Brain microvascular endothelial cell (primary cell): ENCODE measurements around the gene SLC13A4.

Experiments
- DNase-seq: peaks from one replicate; pipeline ENCODE4 v3.0.0-alpha.2; 2020
- H3K27ac ChIP-seq: fragments of 250-450 bp; sonication (Bioruptor Pico); 2 replicates; pipeline ENCODE4 v1.5.1; 2020; ENCODE audit warnings: mild to moderate bottlenecking, moderate library complexity
- H3K27me3 ChIP-seq: fragments of 250-450 bp; sonication (Bioruptor Pico); replicated peaks from 2 replicates; pipeline ENCODE4 v1.5.1; 2020; ENCODE audit warnings: mild to moderate bottlenecking
- H3K36me3 ChIP-seq: fragments of 250-450 bp; sonication (Bioruptor Pico); replicated peaks from 2 replicates; pipeline ENCODE4 v1.5.1; 2020; ENCODE audit warnings: mild to moderate bottlenecking
- H3K4me3 ChIP-seq: 2 replicates; pipeline ENCODE4 v1.5.1; 2011; ENCODE audit warnings: low read depth, mild to moderate bottlenecking, control low read depth, low read length, moderate library complexity
- CTCF ChIP-seq: IDR thresholded peaks from 2 replicates; pipeline ENCODE4 v1.5.1; 2011; ENCODE audit warnings: low read depth, mild to moderate bottlenecking, moderate library complexity, low read length, control low read depth, inconsistent platforms; ENCODE audit errors: missing control alignments
- in situ Hi-C: cut with HindIII; loops from 2 replicates; pipeline ENCODE4 v1.10.0; 2017; ENCODE audit warnings: low sequenced_read_pairs, low pct_ligation_motif_present

Gene SLC13A4

GRCh38 chr7:135661311-135662122, 66.5 kb downstream of the SLC13A4 start:
- no peak for DNase-seq
- Histone ChIP-seq H3K4me3 (peak overlapping the region; percentile 98), H3K36me3 (no peaks in the 10 kb centered on the region), H3K27ac (no peak overlapping the region), H3K27me3 (no peaks in the 10 kb centered on the region)
- no peak for TF ChIP-seq CTCF
- in situ Hi-C loops: no loop called here

DNA sequence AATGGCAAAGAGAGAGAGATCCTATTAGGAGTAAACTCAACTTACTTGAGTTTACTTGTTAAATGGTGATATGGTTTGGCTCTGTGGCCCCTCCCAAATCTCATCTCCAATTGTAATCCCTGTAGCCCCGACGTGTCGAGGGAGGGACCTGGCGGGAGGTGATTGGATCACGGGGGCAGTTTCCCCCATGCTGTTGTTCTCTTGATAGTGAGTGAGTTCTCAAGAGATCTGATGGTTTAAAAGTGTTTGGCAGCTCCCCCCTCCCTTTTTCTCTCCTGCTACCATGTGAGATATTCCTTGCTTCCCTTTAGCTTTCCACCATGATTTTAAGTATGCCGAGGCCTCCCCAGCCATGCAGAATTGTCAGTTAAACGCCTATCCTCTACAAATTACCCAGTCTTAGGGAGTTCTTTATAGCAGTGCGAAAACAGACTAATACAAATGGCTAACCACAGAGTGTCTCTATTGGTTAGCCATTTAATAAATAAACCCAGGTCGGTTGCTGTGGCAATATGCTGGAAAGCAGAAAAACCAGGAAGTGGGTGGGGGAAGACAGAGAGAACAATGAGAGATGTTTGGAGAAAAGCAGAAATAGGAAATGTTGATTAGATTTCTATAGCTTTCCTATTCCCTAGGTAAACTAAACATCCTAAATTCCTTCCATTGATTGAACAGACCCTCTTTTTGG, 68.7 kb downstream of the SLC13A4 start:
- TF ChIP-seq CTCF: no peak
- in situ Hi-C loops: no loop called here
- H3K27ac ChIP-seq: no peak overlapping the region
- DNase-seq: no peak
- H3K27me3 ChIP-seq: no peaks in the 10 kb centered on the region
- H3K4me3 ChIP-seq: no peak overlapping the region
- H3K36me3 ChIP-seq: no peaks in the 10 kb centered on the region

- no peak for TF ChIP-seq CTCF
- Histone ChIP-seq H3K4me3 (no peak overlapping the region), H3K27me3 (no peaks in the 10 kb centered on the region), H3K27ac (no peak overlapping the region), H3K36me3 (no peaks in the 10 kb centered on the region)
- DNase-seq: no peak
- in situ Hi-C loops: no loop called here
Measured at GRCh38 chr7:135658564-135658963, 69.4 kb downstream of the SLC13A4 start.

DNA sequence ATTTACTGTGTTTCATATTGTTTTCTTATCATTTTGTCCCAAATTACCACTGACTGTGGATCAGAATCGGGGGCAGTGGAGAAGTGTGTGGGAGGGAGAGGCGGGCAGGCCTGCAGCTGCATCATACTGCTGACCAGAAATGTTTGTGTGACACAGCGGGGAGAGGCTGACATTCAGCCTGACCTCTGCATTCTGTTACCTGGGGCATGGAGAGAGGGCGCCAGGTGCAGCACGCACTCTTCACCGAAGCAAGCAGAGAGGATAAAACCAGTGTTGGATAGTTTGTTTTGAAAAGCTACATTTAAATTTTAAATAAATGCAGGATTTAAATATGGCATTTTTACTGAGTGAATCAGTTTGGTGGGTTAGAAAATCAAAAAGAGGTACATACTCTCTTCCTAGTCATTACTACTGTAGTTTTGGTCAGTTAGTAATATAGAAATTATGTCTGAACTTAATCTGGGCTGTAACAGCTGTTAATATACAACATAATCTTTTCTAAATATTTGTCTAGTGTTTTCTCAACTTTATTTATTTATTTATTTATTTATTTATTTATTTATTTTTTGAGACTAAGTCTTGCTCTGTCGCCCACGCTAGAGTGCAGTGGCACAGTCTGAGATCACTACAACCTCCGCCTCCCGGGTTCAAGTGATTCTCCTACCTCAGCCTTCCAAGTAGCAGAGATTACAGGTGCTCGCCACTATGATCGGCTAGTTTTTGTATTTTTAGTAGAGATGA, 74.5 kb downstream of the SLC13A4 start:
- in situ Hi-C loops: no loop called here

More for the DNA sequence above, 74.5 kb downstream of the SLC13A4 start:
- H3K27ac ChIP-seq: no peak overlapping the region
- H3K27me3 ChIP-seq: no peaks in the 10 kb centered on the region
- no peak for TF ChIP-seq CTCF
- H3K36me3 ChIP-seq: no peaks in the 10 kb centered on the region
- DNase-seq: peak; percentile 17
- H3K4me3 ChIP-seq: no peak overlapping the region
